SK-N-SH (cell line): ENCODE results near the gene UBE2G1. TPM values are rescaled to one million over a fixed set of nuclear protein-coding genes. Genes with fewer than 3 reads are reported as not detected.

ENCODE experiments used
- CTCF ChIA-PET: fragments of 300-600, 350-600 bp; formaldehyde crosslinking; extraction: SDS; loops from one replicate; lab custom pipeline; 2021; lab: Yijun Ruan, JAX
- POLR2A ChIA-PET: fragments of 350-600 bp; sonication (Branson Sonifier 250); formaldehyde crosslinking; extraction: SDS; loops from one replicate; lab custom pipeline; 2020; ENCODE audit warnings: antibody characterized with exemption, inconsistent platforms; lab: Yijun Ruan, JAX
- DNase-seq: peaks from one replicate; pipeline ENCODE4 v3.0.0; 2012
- H2AFZ ChIP-seq: fragments of 200-600 bp; sonication (generic); 2 replicates; pipeline ENCODE4 v1.8.1; 2016; ENCODE audit warnings: antibody characterized with exemption, mild to moderate bottlenecking, low read depth
- H3F3A ChIP-seq: fragments of 200-600 bp; sonication (generic); replicated peaks from 2 replicates; pipeline ENCODE3; 2016; ENCODE audit warnings: antibody characterized with exemption, mild to moderate bottlenecking; ENCODE audit not compliant: insufficient read depth
- H3K27ac ChIP-seq, 2 experiments: fragments of 200-500 bp in 1 of 2; fragments of 200-600 bp in 1 of 2; sonication (Bioruptor generic) in 1 of 2; sonication (generic), shearing (Covaris generic) in 1 of 2; 2 replicates each; pipeline versions ENCODE4 v1.5.1 to v1.6.1; 2014 to 2016; ENCODE audit warnings: low read depth in 2 of 2, inconsistent platforms in 1 of 2, low read length in 1 of 2, mild to moderate bottlenecking in 1 of 2, mixed read lengths in 1 of 2
- H3K27me3 ChIP-seq: fragments of 200-600 bp; sonication (generic), shearing (Covaris generic); 2 replicates; pipeline ENCODE4 v1.6.1; 2016; ENCODE audit warnings: mixed run types; ENCODE audit not compliant: insufficient read depth
- H3K36me3 ChIP-seq, 2 experiments: fragments of 200-500 bp in 1 of 2; fragments of 200-600 bp in 1 of 2; sonication (Bioruptor generic) in 1 of 2; sonication (generic) in 1 of 2; replicated peaks in 1 of 2; 2 replicates each; pipeline versions ENCODE3 to v1.5.1; 2014 to 2016; ENCODE audit warnings: low read length in 1 of 2, mild to moderate bottlenecking in 1 of 2; ENCODE audit not compliant: insufficient read depth in 2 of 2, control insufficient read depth in 1 of 2
- H3K4me1 ChIP-seq, 2 experiments: fragments of 200-500 bp in 1 of 2; fragments of 200-600 bp in 1 of 2; sonication (Bioruptor generic) in 1 of 2; sonication (generic), shearing (Covaris generic) in 1 of 2; 2 replicates each; pipeline versions ENCODE4 v1.5.1 to v1.6.1; 2014 to 2016; ENCODE audit warnings: low read depth in 1 of 2, low read length in 1 of 2, mixed run types in 1 of 2; ENCODE audit not compliant: insufficient read depth in 2 of 2, control insufficient read depth in 1 of 2
- H3K4me2 ChIP-seq: fragments of 200-600 bp; sonication (generic), shearing (Covaris generic); 2 replicates; pipeline ENCODE4 v1.6.1; 2017; ENCODE audit warnings: mixed run types
- H3K4me3 ChIP-seq, 2 experiments: fragments of 200-500 bp in 1 of 2; fragments of 200-600 bp in 1 of 2; sonication (Bioruptor generic) in 1 of 2; sonication (generic), shearing (Covaris generic) in 1 of 2; 2 replicates each; pipeline versions ENCODE4 v1.5.1 to v1.8.1; 2014 to 2016; ENCODE audit warnings: low read depth in 2 of 2, inconsistent platforms in 1 of 2, low read length in 1 of 2, mild to moderate bottlenecking in 1 of 2, mixed read lengths in 1 of 2, moderate library complexity in 1 of 2
- H3K79me2 ChIP-seq: fragments of 200-600 bp; sonication (generic); 2 replicates; pipeline ENCODE4 v1.8.1; 2017; ENCODE audit warnings: mild to moderate bottlenecking; ENCODE audit not compliant: insufficient read depth
- H3K9ac ChIP-seq: fragments of 200-600 bp; sonication (generic); 2 replicates; pipeline ENCODE4 v1.6.1; 2017; ENCODE audit warnings: mixed run types
- H3K9me2 ChIP-seq: fragments of 200-600 bp; sonication (generic); 2 replicates; pipeline ENCODE4 v1.6.1; 2017; ENCODE audit warnings: mixed run types
- H3K9me3 ChIP-seq: fragments of 200-600 bp; sonication (generic); 2 replicates; pipeline ENCODE4 v1.6.1; 2017; ENCODE audit warnings: mixed run types, mild to moderate bottlenecking, moderate library complexity
- H4K20me1 ChIP-seq: fragments of 200-600 bp; sonication (generic); 2 replicates; pipeline ENCODE4 v1.6.1; 2017; ENCODE audit warnings: mild to moderate bottlenecking, mixed run types; ENCODE audit not compliant: insufficient read depth
- CHD2 ChIP-seq: fragments of 150-350 bp; IDR thresholded peaks from 2 replicates; pipeline ENCODE4 v1.6.1; 2018; ENCODE audit warnings: low read length; ENCODE audit not compliant: partially characterized antibody
- EP300 ChIP-seq, 2 experiments: IDR thresholded peaks; 2 replicates each; pipeline versions ENCODE4 v1.4.0 to v1.6.1; 2012; ENCODE audit warnings: borderline replicate concordance in 1 of 2, low read depth in 1 of 2, low read length in 1 of 2
- FOSL2 ChIP-seq: IDR thresholded peaks from 2 replicates; pipeline ENCODE4 v1.4.0; 2012; ENCODE audit warnings: low read depth, mild to moderate bottlenecking, moderate library complexity, borderline replicate concordance
- FOXJ3 ChIP-seq: sonication (generic); formaldehyde crosslinking; IDR thresholded peaks from 2 replicates; pipeline ENCODE4 v1.5.1; 2020; ENCODE audit warnings: mild to moderate bottlenecking, missing genetic modification reagents
- GABPA ChIP-seq: IDR thresholded peaks from 2 replicates; pipeline ENCODE4 v1.4.0; 2012; ENCODE audit warnings: low read depth, mild to moderate bottlenecking
- JUND ChIP-seq: IDR thresholded peaks from 2 replicates; pipeline ENCODE4 v1.4.0; 2012
- MAX ChIP-seq: IDR thresholded peaks from 2 replicates; pipeline ENCODE4 v1.4.0; 2012; ENCODE audit warnings: low read depth
- MEF2A ChIP-seq: IDR thresholded peaks from 2 replicates; pipeline ENCODE4 v1.4.0; 2012; ENCODE audit warnings: low read depth, borderline replicate concordance
- MXI1 ChIP-seq: IDR thresholded peaks from 2 replicates; pipeline ENCODE4 v1.6.1; 2012; ENCODE audit warnings: mild to moderate bottlenecking, low read depth, low read length, improper control_type of control experiment
- NFIC ChIP-seq: IDR thresholded peaks from 2 replicates; pipeline ENCODE4 v1.4.0; 2012; ENCODE audit warnings: borderline replicate concordance
- RAD21 ChIP-seq: IDR thresholded peaks from 2 replicates; pipeline ENCODE4 v1.6.1; 2012; ENCODE audit warnings: mild to moderate bottlenecking, low read length
- RXRA ChIP-seq: IDR thresholded peaks from 2 replicates; pipeline ENCODE4 v1.4.0; 2012; ENCODE audit warnings: low read depth, mild to moderate bottlenecking, borderline replicate concordance
- TEAD4 ChIP-seq: IDR thresholded peaks from 2 replicates; pipeline ENCODE4 v1.4.0; 2012; ENCODE audit warnings: mild to moderate bottlenecking, borderline replicate concordance; ENCODE audit not compliant: insufficient read depth
- USF2 ChIP-seq: fragments of 150-350 bp; IDR thresholded peaks from 2 replicates; pipeline ENCODE4 v1.6.1; 2017; ENCODE audit warnings: antibody characterized with exemption, low read length, low read depth, borderline replicate concordance
- ZBTB33 ChIP-seq: IDR thresholded peaks from 2 replicates; pipeline ENCODE4 v1.4.0; 2012; ENCODE audit warnings: low read depth, borderline replicate concordance
- WGBS: methylation state at CpG from one replicate; pipeline ENCODE4 v1.1.6; 2017; ENCODE audit warnings: low lambda C conversion rate; 5-methylcytosine and 5-hydroxymethylcytosine counted together
- polyA plus RNA-seq, 3 experiments: library from polyadenylated mRNA; depleted of rRNA; stranded (reverse); fragments of >200 nt; gene quantifications; 2 replicates each; pipeline ENCODE4 v1.2.3, GENCODE V29; 2012
- TF ChIP-seq, protein P1 (sequence below): IDR thresholded peaks from 2 replicates; pipeline ENCODE4 v1.4.0; 2012; ENCODE audit warnings: low read depth, borderline replicate concordance
- TF ChIP-seq, protein P2 (sequence below): fragments of 150-350 bp; IDR thresholded peaks from 2 replicates; pipeline ENCODE4 v1.6.1; 2016; ENCODE audit warnings: mild to moderate bottlenecking, low read depth, low read length

The UBE2G1 gene
- polyA plus RNA-seq, 1 of the 3 experiments (the other 2 are of a cell fraction): 23.2 TPM

- CTCF ChIA-PET: no interaction called here
- 78% methylated on average over 5 of the region's 5 CpGs for WGBS
These were observed 20.7 kb upstream of the UBE2G1 start for GRCh38 chr17:4387137-4387536.

GRCh38 chr17:4386406-4386805 lies 19.9 kb upstream of the UBE2G1 start:
- no peak overlapping the region for H3K27ac ChIP-seq
- CTCF ChIA-PET: interaction anchor here (1.0 kb wide), 1 partner anchor 10 kb away, joined by 3 read pairs; no protein-coding TSS in a partner anchor
- WGBS: 97% methylated on average over 2 of the region's 2 CpGs

More at GRCh38 chr17:4387137-4387536, 20.7 kb upstream of the UBE2G1 start:
- Histone ChIP-seq H3K9me2 (no peaks in the 10 kb centered on the region), H3K4me2 (no peak overlapping the region), H3F3A (no peaks in the 10 kb centered on the region), H3K4me3 (no peak overlapping the region), H2AFZ (no peak overlapping the region), H3K9me3 (no peaks in the 10 kb centered on the region), H3K27ac (no peak overlapping the region), H3K27me3 (no peaks in the 10 kb centered on the region), H3K79me2 (no peaks in the 10 kb centered on the region), H3K9ac (no peak overlapping the region), H4K20me1 (no peaks in the 10 kb centered on the region), H3K36me3 (no peaks in the 10 kb centered on the region), H3K4me1 (no peaks in the 10 kb centered on the region)
- TF ChIP-seq, protein P1, sequence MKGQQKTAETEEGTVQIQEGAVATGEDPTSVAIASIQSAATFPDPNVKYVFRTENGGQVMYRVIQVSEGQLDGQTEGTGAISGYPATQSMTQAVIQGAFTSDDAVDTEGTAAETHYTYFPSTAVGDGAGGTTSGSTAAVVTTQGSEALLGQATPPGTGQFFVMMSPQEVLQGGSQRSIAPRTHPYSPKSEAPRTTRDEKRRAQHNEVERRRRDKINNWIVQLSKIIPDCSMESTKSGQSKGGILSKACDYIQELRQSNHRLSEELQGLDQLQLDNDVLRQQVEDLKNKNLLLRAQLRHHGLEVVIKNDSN: no peak
- TF ChIP-seq ZBTB33: no peak
- TF ChIP-seq, protein P2, sequence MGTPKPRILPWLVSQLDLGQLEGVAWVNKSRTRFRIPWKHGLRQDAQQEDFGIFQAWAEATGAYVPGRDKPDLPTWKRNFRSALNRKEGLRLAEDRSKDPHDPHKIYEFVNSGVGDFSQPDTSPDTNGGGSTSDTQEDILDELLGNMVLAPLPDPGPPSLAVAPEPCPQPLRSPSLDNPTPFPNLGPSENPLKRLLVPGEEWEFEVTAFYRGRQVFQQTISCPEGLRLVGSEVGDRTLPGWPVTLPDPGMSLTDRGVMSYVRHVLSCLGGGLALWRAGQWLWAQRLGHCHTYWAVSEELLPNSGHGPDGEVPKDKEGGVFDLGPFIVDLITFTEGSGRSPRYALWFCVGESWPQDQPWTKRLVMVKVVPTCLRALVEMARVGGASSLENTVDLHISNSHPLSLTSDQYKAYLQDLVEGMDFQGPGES: no peak
- no peak for TF ChIP-seq MXI1
- TF ChIP-seq JUND: no peak
- TF ChIP-seq GABPA: no peak
- no peak for TF ChIP-seq MAX
- no peak for TF ChIP-seq FOSL2
- no peak for TF ChIP-seq NFIC
- no peak for DNase-seq
- POLR2A ChIA-PET: no interaction called here

More at GRCh38 chr17:4386406-4386805, 19.9 kb upstream of the UBE2G1 start:
- Histone ChIP-seq H3K36me3 (no peaks in the 10 kb centered on the region), H3K27me3 (no peaks in the 10 kb centered on the region), H3K4me2 (no peak overlapping the region), H3K9ac (no peak overlapping the region), H3F3A (no peaks in the 10 kb centered on the region), H3K9me3 (no peaks in the 10 kb centered on the region), H3K4me3 (no peak overlapping the region), H2AFZ (no peak overlapping the region), H3K9me2 (no peaks in the 10 kb centered on the region), H3K4me1 (no peaks in the 10 kb centered on the region), H4K20me1 (no peaks in the 10 kb centered on the region), H3K79me2 (no peaks in the 10 kb centered on the region)
- no peak for DNase-seq
- POLR2A ChIA-PET: no interaction called here
- TF ChIP-seq USF2: no peak
- TF ChIP-seq FOXJ3: no peak
- no peak for TF ChIP-seq CHD2
- no peak for TF ChIP-seq FOSL2
- no peak for TF ChIP-seq RAD21
- no peak for TF ChIP-seq GABPA
- no peak for TF ChIP-seq MEF2A
- TF ChIP-seq MXI1: no peak
- no peak for TF ChIP-seq EP300 (IDR thresholded peaks at IDR 0.05; ENCODE audit: borderline replicate concordance in 1 of 2, low read depth in 1 of 2, low read length in 1 of 2)
- TF ChIP-seq RXRA: no peak
- no peak for TF ChIP-seq TEAD4
